ENCODE results near the gene ARMC8. TPM values are rescaled to one million over a fixed set of nuclear protein-coding genes. Genes with fewer than 3 reads are reported as not detected.

The ARMC8 gene
- total RNA-seq, 4 donors from 2014 or later, result 28.8 to 58.0 (median 36.6) TPM

GRCh38 chr3:138328341-138328740 is 141.2 kb downstream of the ARMC8 start:
- no peak for DNase-seq (ENCODE audit: low spot score in 2 of 2)
- 44 to 50% methylated on average over 2 of the region's 2 CpGs for WGBS, 2 donors
- TF ChIP-seq CTCF (IDR thresholded peaks at IDR 0.05) (no peak), POLR2A (IDR thresholded peaks at IDR 0.05) (no peak)
- H3K4me3 ChIP-seq (ENCODE audit: low read depth, poor library complexity, severe bottlenecking), result no peak overlapping the region
- intact Hi-C loops (cut with DNase I; ENCODE audit: low total_unique reads), result no loop called here

GRCh38 chr3:138329127-138329983 is 142.3 kb downstream of the ARMC8 start, which contains the start of gene NME9:
NME9 (minus strand) TSS chr3:138329851; CDS start chr3:138329335, 516 bp downstream.
- 1% methylated on average over 41 to 62 of the region's 62 CpGs for WGBS, 2 donors
- TF ChIP-seq CTCF (IDR thresholded peaks at IDR 0.05) (no peak), POLR2A (IDR thresholded peaks at IDR 0.05) (no peak)
- intact Hi-C loops (cut with DNase I; ENCODE audit: low total_unique reads), result no loop called here
- H3K4me3 ChIP-seq (ENCODE audit: low read depth, poor library complexity, severe bottlenecking), result peak within 1 kb of the TSS; percentile 32
- peak; percentile 63 to 95 for DNase-seq (ENCODE audit: low spot score in 2 of 2)

- TF ChIP-seq POLR2A (IDR thresholded peaks at IDR 0.05) (no peak), CTCF (IDR thresholded peaks at IDR 0.05) (no peak)
- intact Hi-C loops (cut with DNase I; ENCODE audit: low total_unique reads), result no loop called here
- WGBS, 2 donors, result 22 to 28% methylated on average over 6 to 7 of the region's 7 CpGs
- no peak for DNase-seq (ENCODE audit: low spot score in 2 of 2)
- no peak overlapping the region for H3K4me3 ChIP-seq (ENCODE audit: low read depth, poor library complexity, severe bottlenecking)
These were observed 142.8 kb downstream of the ARMC8 start for GRCh38 chr3:138329984-138330293.

GRCh38 chr3:138331143-138331894 is 144.2 kb downstream of the ARMC8 start:
- 76 to 84% methylated on average over 6 of the region's 6 CpGs for WGBS, 2 donors
- intact Hi-C loops (cut with DNase I; ENCODE audit: low total_unique reads), result no loop called here
- TF ChIP-seq CTCF (IDR thresholded peaks at IDR 0.05) (no peak), POLR2A (IDR thresholded peaks at IDR 0.05) (no peak)
- H3K4me3 ChIP-seq (ENCODE audit: low read depth, poor library complexity, severe bottlenecking), result no peak overlapping the region
- DNase-seq (ENCODE audit: low spot score in 2 of 2), result no peak

GRCh38 chr3:138332472-138333073 is 145.5 kb downstream of the ARMC8 start:
- intact Hi-C loops (cut with DNase I; ENCODE audit: low total_unique reads), result no loop called here
- WGBS, 2 donors, result 34 to 38% methylated on average over 4 of the region's 4 CpGs
- DNase-seq (ENCODE audit: low spot score in 2 of 2), result no peak
- TF ChIP-seq POLR2A (IDR thresholded peaks at IDR 0.05), result no peak
- no peak for TF ChIP-seq CTCF (IDR thresholded peaks at IDR 0.05)
- H3K4me3 ChIP-seq (ENCODE audit: low read depth, poor library complexity, severe bottlenecking), result no peak overlapping the region

Measured in lower leg skin (tissue), 4 donors.